ENCODE results near the gene GZMM. TPM values are rescaled to one million over a fixed set of nuclear protein-coding genes. Genes with fewer than 3 reads are reported as not detected.

Gene GZMM
- total RNA-seq, 1 donor from 2014 or later, result not detected

GRCh38 chr19:531753-532560 is 11.9 kb upstream of the GZMM start, which contains the start of gene CDC34:
Gene CDC34 (plus strand): TSS chr19:531760. CDS start chr19:531932, 172 bp downstream.
- TF ChIP-seq, protein P1, sequence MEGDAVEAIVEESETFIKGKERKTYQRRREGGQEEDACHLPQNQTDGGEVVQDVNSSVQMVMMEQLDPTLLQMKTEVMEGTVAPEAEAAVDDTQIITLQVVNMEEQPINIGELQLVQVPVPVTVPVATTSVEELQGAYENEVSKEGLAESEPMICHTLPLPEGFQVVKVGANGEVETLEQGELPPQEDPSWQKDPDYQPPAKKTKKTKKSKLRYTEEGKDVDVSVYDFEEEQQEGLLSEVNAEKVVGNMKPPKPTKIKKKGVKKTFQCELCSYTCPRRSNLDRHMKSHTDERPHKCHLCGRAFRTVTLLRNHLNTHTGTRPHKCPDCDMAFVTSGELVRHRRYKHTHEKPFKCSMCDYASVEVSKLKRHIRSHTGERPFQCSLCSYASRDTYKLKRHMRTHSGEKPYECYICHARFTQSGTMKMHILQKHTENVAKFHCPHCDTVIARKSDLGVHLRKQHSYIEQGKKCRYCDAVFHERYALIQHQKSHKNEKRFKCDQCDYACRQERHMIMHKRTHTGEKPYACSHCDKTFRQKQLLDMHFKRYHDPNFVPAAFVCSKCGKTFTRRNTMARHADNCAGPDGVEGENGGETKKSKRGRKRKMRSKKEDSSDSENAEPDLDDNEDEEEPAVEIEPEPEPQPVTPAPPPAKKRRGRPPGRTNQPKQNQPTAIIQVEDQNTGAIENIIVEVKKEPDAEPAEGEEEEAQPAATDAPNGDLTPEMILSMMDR (conservative IDR thresholded peaks at IDR 0.05; ENCODE audit: low read depth, low read length), result no peak
- DNase-seq (ENCODE audit: low read depth), result no peak
- peak within 1 kb of the TSS; percentile 97 for H3K4me3 ChIP-seq (ENCODE audit: low read depth, low read length)

DNA sequence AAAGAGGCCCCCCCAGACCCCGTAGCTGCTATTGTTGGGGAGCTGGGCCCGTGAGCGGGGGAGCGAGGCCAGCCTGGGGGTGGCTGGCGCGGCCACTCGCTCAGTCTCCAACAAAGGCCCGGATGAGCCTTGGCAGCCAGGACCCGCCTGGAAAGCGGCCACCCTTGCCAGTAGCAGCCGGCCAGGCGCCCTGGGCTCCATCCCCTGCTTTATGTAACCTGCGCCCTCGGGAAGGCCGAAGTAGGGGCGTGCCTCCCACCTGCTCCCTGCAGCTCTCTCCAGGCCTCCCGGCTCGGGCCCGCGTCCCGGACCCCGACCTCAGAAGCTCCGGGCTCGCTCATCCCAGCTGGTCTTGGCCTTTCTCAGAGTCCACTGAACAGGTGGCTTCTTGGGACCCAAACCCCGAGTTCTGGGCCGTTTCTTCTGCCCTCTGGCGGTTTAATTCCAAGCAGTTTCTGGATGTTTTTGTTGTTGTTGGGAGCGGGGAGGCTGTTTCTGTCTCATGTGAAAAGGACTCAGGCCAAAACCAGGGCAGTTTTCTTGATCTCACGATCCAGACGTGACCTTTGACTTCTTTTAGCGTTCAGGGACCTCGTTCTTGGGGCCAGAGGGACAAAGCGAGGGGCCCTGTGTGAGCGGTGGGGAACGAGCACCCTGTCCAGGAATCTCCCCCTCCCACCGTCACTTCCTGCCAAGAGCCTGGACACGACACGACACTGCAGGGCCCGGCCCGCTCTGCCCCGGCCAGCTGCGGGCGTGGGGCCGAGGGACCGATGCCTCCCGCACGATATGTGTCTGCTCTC is 11.1 kb upstream of the GZMM start:
- H3K4me3 ChIP-seq (ENCODE audit: low read depth, low read length), result peak overlapping the region; percentile 97
- TF ChIP-seq, protein P1 (conservative IDR thresholded peaks at IDR 0.05; ENCODE audit: low read depth, low read length), result peak; percentile 62

GRCh38 chr19:533364-534058 is 10.3 kb upstream of the GZMM start:
- TF ChIP-seq, protein P1 (conservative IDR thresholded peaks at IDR 0.05; ENCODE audit: low read depth, low read length), result no peak
- H3K4me3 ChIP-seq (ENCODE audit: low read depth, low read length), result peak overlapping the region; percentile 97
- DNase-seq (ENCODE audit: low read depth), result no peak

More for the DNA sequence above, 11.1 kb upstream of the GZMM start:
- no peak for DNase-seq (ENCODE audit: low read depth)

DNA sequence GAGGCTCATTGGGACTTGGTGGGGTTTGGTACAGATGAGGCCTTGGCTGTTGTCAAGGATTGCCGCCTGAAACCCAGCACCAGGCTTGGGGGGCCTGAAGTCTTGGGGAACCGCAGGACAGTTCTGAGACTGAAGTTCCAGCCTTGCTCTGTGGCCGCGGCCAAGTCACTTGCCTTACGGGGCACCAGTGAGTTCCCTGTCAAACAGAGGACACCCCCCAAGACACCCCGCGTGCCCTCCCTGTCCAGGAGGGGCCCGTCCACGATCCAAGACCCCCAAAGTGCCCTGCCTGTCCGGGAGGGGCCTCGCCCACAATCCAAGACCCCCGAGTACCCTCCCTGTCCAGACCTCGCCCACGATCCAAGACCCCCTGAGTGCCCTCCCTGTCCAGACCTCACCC is 9.8 kb upstream of the GZMM start:
- TF ChIP-seq, protein P1 (conservative IDR thresholded peaks at IDR 0.05; ENCODE audit: low read depth, low read length), result no peak
- H3K4me3 ChIP-seq (ENCODE audit: low read depth, low read length), result peak overlapping the region; percentile 97
- DNase-seq (ENCODE audit: low read depth), result no peak

GRCh38 chr19:535017-535835 is 8.6 kb upstream of the GZMM start:
- DNase-seq (ENCODE audit: low read depth), result no peak
- TF ChIP-seq, protein P1 (conservative IDR thresholded peaks at IDR 0.05; ENCODE audit: low read depth, low read length), result peak; percentile 28
- H3K4me3 ChIP-seq (ENCODE audit: low read depth, low read length), result no peak overlapping the region

Measured in epithelial cell of proximal tubule (primary cell).